ENCODE data around the gene FMNL3.

DNA sequence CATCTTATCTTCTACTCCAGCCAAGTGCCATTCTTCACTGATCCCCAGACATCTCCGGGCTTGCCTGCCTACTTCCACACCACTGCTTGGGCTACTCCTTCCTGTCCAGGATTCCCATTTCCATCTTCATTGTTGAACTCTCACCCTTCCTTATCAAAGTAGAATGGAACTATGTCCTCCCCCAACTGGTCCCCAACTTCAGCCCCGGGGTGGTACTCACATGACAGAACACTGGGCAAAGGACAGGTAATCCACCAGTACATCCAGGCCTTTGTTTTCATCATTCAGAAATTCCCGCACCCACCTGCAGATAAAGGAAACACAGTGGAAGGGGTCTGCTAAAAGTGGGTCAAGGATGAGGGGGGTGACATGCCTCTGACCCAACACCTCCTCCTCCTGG is 45.5 kb downstream of the FMNL3 start:
- TF ChIP-seq, protein P1, sequence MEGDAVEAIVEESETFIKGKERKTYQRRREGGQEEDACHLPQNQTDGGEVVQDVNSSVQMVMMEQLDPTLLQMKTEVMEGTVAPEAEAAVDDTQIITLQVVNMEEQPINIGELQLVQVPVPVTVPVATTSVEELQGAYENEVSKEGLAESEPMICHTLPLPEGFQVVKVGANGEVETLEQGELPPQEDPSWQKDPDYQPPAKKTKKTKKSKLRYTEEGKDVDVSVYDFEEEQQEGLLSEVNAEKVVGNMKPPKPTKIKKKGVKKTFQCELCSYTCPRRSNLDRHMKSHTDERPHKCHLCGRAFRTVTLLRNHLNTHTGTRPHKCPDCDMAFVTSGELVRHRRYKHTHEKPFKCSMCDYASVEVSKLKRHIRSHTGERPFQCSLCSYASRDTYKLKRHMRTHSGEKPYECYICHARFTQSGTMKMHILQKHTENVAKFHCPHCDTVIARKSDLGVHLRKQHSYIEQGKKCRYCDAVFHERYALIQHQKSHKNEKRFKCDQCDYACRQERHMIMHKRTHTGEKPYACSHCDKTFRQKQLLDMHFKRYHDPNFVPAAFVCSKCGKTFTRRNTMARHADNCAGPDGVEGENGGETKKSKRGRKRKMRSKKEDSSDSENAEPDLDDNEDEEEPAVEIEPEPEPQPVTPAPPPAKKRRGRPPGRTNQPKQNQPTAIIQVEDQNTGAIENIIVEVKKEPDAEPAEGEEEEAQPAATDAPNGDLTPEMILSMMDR (IDR thresholded peaks at IDR 0.05), result no peak
- no peak for TF ChIP-seq POLR2A (IDR thresholded peaks at IDR 0.05)
- TF ChIP-seq POLR2AphosphoS5 (IDR thresholded peaks at IDR 0.05), result no peak
- TF ChIP-seq EP300 (IDR thresholded peaks at IDR 0.05), result no peak
